Thoracic aorta (tissue), 2 donors: Measurements from ENCODE around the gene GADD45A. TPM values are rescaled to one million over a fixed set of nuclear protein-coding genes. Genes with fewer than 3 reads are reported as not detected.

Experiments
- ATAC-seq: fragments of 150-250 bp; one replicate; pipeline ENCODE4 v1.8.0; 2017; ENCODE audit warnings: low read depth; ENCODE audit not compliant: insufficient number of reproducible peaks, low FRiP score
- DNase-seq: peaks from one replicate; pipeline ENCODE4 v3.0.0-alpha.2; 2020; ENCODE audit warnings: low spot score
- H3K27ac ChIP-seq, 2 donors: fragments of 200-600 bp; sonication (generic); 1 replicate in 1 of 2; 2 replicates in 1 of 2; pipeline ENCODE4 v1.5.1; 2016; ENCODE audit warnings: mild to moderate bottlenecking in 2 of 2, moderate library complexity in 2 of 2
- H3K27me3 ChIP-seq: fragments of 200-600 bp; sonication (generic); replicated peaks from 2 replicates; pipeline ENCODE4 v1.6.0; 2016; ENCODE audit warnings: mild to moderate bottlenecking; ENCODE audit not compliant: insufficient read depth
- H3K36me3 ChIP-seq: fragments of 200-600 bp; sonication (generic); one replicate; pipeline ENCODE4 v1.5.1; 2016
- H3K4me1 ChIP-seq, 2 donors: fragments of 200-600 bp; sonication (generic); 1 replicate in 1 of 2; 2 replicates in 1 of 2; pipeline versions ENCODE4 v1.5.1 to v1.6.0; 2016; ENCODE audit warnings: low read depth in 2 of 2, mild to moderate bottlenecking in 1 of 2; ENCODE audit not compliant: control insufficient read depth in 1 of 2
- H3K4me3 ChIP-seq: fragments of 200-600 bp; sonication (generic); 2 replicates; pipeline ENCODE4 v1.5.1; 2016; ENCODE audit warnings: mild to moderate bottlenecking
- H3K9me3 ChIP-seq: fragments of 200-600 bp; sonication (generic); 2 replicates; pipeline ENCODE4 v1.5.1; 2016
- total RNA-seq, 2 donors: library from RNA; depleted of rRNA; stranded (reverse); fragments of >200 nt; gene quantifications; one replicate each; pipeline versions ENCODE4 v1.1.0 to v1.2.3, GENCODE V29; 2016
- TF ChIP-seq, protein P1 (sequence below): fragments of 200-600 bp; sonication (generic); IDR thresholded peaks from one replicate; pipeline ENCODE4 v1.5.1; 2019; ENCODE audit warnings: antibody characterized with exemption

GADD45A gene
- total RNA-seq, 2 donors from 2014 or later, result 227 to 262 TPM

DNA sequence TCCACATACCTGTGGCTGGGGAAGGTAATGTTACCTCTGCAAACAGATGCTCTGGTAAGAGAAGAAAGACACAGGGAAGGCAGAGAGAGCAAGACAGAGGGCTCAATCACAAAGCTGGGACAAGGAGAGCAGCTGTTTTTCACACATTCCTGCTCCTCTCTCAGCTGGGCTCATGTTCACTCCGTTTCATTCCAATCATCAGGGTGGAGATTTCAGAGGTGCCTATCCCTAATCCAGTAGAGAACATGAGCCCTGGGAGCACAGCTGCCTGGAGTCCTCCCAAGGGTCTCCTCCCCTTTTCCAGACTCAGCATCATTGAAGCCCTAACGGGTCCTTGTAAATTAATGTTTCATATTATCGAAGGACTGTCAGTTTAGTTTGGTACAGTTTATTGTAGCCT, 19.4 kb downstream of the GADD45A start:
- H3K27me3 ChIP-seq, result no peaks in the 10 kb centered on the region
- H3K36me3 ChIP-seq, result peaks cover 7% of the 10 kb centered on the region
- TF ChIP-seq, protein P1, sequence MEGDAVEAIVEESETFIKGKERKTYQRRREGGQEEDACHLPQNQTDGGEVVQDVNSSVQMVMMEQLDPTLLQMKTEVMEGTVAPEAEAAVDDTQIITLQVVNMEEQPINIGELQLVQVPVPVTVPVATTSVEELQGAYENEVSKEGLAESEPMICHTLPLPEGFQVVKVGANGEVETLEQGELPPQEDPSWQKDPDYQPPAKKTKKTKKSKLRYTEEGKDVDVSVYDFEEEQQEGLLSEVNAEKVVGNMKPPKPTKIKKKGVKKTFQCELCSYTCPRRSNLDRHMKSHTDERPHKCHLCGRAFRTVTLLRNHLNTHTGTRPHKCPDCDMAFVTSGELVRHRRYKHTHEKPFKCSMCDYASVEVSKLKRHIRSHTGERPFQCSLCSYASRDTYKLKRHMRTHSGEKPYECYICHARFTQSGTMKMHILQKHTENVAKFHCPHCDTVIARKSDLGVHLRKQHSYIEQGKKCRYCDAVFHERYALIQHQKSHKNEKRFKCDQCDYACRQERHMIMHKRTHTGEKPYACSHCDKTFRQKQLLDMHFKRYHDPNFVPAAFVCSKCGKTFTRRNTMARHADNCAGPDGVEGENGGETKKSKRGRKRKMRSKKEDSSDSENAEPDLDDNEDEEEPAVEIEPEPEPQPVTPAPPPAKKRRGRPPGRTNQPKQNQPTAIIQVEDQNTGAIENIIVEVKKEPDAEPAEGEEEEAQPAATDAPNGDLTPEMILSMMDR, result no peak
- no peak overlapping the region for H3K4me3 ChIP-seq
- no peak overlapping the region for H3K27ac ChIP-seq
- DNase-seq, result no peak
- peaks cover 25 to 44% of the 10 kb centered on the region in 2 donors for H3K4me1 ChIP-seq
- ATAC-seq, result no peak
- H3K9me3 ChIP-seq, result no peaks in the 10 kb centered on the region

- ATAC-seq, result no peak
- no peak for DNase-seq
- Histone ChIP-seq H3K4me3 (no peak overlapping the region), H3K9me3 (no peaks in the 10 kb centered on the region), H3K27ac (peak overlapping the region; percentile 90 to 93), H3K36me3 (peaks cover 7% of the 10 kb centered on the region), H3K27me3 (no peaks in the 10 kb centered on the region), H3K4me1 (peaks cover 33 to 49% of the 10 kb centered on the region in 2 donors)
- TF ChIP-seq, protein P1, result no peak
Measured at GRCh38 chr1:67705735-67706453, 20.9 kb downstream of the GADD45A start.

- Histone ChIP-seq H3K27me3 (no peaks in the 10 kb centered on the region), H3K36me3 (peaks cover 4% of the 10 kb centered on the region), H3K9me3 (no peaks in the 10 kb centered on the region), H3K27ac (peak overlapping the region; percentile 90 to 93), H3K4me1 (peaks cover 56 to 71% of the 10 kb centered on the region in 2 donors), H3K4me3 (no peak overlapping the region)
- ATAC-seq (no peak), DNase-seq (no peak)
- TF ChIP-seq, protein P1, result no peak
Measured at GRCh38 chr1:67708606-67709005, 23.6 kb downstream of the GADD45A start.

DNA sequence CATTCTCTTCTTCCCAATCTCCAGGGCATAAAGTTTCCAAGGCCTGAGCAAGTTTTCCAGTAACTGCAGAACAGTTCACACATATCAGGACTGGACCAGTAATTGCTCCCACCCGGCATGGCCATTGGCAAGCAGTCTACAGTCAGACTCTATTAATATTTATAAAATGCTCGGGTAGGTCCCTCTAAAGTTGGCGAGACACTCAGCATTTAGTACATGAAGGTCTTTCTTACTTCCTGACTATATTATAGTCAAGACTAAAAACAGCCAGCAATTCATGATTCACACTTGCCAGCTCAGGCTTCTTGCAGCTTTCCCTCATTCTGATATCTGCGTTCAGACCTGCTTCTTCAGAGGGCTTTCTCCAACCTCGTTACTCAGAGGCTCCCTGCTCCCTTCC, 25.4 kb downstream of the GADD45A start:
- H3K36me3 ChIP-seq, result no peaks in the 10 kb centered on the region
- ATAC-seq (peak; percentile 31), DNase-seq (peak; percentile 70)
- peaks cover 62 to 89% of the 10 kb centered on the region in 2 donors for H3K4me1 ChIP-seq
- no peaks in the 10 kb centered on the region for H3K27me3 ChIP-seq
- TF ChIP-seq, protein P1, result no peak
- peak overlapping the region; percentile 89 to 95 for H3K27ac ChIP-seq
- no peaks in the 10 kb centered on the region for H3K9me3 ChIP-seq
- no peak overlapping the region for H3K4me3 ChIP-seq

GRCh38 chr1:67711158-67711854, 26.3 kb downstream of the GADD45A start:
- TF ChIP-seq, protein P1, result no peak
- DNase-seq, result no peak
- H3K27me3 ChIP-seq, result no peaks in the 10 kb centered on the region
- peaks cover 60 to 91% of the 10 kb centered on the region in 2 donors for H3K4me1 ChIP-seq
- no peak for ATAC-seq
- H3K9me3 ChIP-seq, result no peaks in the 10 kb centered on the region
- peak overlapping the region; percentile 89 to 95 for H3K27ac ChIP-seq
- no peaks in the 10 kb centered on the region for H3K36me3 ChIP-seq
- peak overlapping the region; percentile 26 for H3K4me3 ChIP-seq
